GM10266 (cell line): ENCODE data around the gene MTMR11.

Experiments used
- DNase-seq: peaks from one replicate; pipeline ENCODE4 v3.0.0; 2012; ENCODE audit errors: extremely low spot score
- CTCF ChIP-seq: IDR thresholded peaks from 2 replicates; pipeline ENCODE4 v1.5.1; 2012; ENCODE audit warnings: mild to moderate bottlenecking, low read depth; ENCODE audit not compliant: control insufficient read depth, insufficient read depth; ENCODE audit errors: missing control alignments

The MTMR11 gene

DNA sequence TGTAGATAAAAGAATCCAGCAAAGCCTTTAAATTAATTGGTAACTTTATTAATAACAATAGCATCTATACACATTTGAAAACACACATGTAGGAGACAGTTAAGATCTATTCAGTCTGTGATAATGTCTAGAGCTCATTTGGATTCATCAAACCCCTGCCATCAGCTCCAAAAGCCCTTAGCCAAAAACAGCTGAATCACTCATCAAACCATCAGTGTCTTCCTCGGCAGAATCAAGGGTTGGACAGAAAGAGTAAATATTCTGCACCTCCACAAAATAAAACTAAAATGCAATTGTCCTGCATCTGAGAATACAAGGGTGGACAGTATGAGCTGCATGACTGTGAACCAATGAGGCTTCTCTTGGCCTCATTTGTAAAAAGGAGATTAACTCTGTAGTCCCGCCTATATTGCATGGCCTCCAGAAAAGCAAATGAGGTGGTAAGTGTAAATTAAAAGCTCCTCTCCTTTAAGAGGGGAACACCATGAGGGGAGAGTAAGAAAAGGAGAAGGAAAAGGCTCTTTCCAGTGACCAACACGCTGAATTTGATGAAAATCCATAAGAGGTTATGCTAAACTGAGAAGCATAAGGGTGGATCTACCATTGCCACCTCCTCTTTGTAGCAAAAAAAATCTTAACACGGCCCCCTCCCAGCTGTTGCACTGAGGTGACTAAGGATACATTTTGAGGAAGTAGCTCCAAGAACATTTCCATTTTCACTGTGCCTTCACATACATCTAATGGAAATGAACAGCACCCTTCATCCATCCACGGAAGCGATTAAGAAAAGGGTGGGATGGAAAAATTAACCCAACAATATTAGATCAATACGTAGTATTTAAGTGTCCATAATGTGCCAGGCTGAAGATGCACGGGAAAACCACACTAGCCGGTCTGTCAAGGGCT, 52.0 kb downstream of the MTMR11 start:
- TF ChIP-seq CTCF, result no peak
- no peak for DNase-seq

GRCh38 chr1:149883598-149884247, 53.0 kb downstream of the MTMR11 start:
- DNase-seq, result no peak
- no peak for TF ChIP-seq CTCF

GRCh38 chr1:149881876-149882275, 54.8 kb downstream of the MTMR11 start:
- DNase-seq, result no peak

GRCh38 chr1:149879556-149879955, 57.1 kb downstream of the MTMR11 start:
- TF ChIP-seq CTCF, result no peak
- DNase-seq, result no peak

More at GRCh38 chr1:149881876-149882275, 54.8 kb downstream of the MTMR11 start:
- TF ChIP-seq CTCF, result no peak
